Measurements from ENCODE around the gene POTEF. TPM values are rescaled to one million over a fixed set of nuclear protein-coding genes. Genes with fewer than 3 reads are reported as not detected.
"Not testable (repeated sequence)": the region's sequence is repeated elsewhere in the genome, so short reads cannot be mapped to it uniquely, and the experiment has no call there.

The POTEF gene
- total RNA-seq, 1 donor: not detected

DNA sequence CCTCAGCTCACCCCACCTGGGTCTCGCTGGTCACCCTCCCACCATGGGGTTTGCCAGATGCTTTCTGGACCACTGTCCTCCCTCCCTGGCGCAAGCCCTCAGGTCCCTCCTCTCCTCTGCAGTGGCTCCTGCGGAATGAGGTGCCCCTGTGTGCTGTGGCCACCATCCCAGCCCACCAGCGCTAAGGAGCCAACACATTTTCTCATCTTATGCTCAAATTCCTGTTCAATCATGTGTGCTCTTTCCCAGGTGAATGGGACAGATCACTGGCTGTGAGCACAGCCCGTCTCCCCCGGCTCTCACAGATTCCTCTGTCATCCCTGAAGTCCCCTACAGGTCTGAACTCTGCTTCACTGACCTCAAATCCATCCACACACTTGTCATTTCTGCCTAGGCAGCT lies 31.1 kb upstream of the POTEF start:
- no peak for DNase-seq (ENCODE audit: low read depth)
- no peak overlapping the region for H3K4me3 ChIP-seq (ENCODE audit: low read depth, low read length)
- TF ChIP-seq, protein P1, sequence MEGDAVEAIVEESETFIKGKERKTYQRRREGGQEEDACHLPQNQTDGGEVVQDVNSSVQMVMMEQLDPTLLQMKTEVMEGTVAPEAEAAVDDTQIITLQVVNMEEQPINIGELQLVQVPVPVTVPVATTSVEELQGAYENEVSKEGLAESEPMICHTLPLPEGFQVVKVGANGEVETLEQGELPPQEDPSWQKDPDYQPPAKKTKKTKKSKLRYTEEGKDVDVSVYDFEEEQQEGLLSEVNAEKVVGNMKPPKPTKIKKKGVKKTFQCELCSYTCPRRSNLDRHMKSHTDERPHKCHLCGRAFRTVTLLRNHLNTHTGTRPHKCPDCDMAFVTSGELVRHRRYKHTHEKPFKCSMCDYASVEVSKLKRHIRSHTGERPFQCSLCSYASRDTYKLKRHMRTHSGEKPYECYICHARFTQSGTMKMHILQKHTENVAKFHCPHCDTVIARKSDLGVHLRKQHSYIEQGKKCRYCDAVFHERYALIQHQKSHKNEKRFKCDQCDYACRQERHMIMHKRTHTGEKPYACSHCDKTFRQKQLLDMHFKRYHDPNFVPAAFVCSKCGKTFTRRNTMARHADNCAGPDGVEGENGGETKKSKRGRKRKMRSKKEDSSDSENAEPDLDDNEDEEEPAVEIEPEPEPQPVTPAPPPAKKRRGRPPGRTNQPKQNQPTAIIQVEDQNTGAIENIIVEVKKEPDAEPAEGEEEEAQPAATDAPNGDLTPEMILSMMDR (IDR thresholded peaks at IDR 0.05; ENCODE audit: insufficient read depth, low read length): no peak

DNA sequence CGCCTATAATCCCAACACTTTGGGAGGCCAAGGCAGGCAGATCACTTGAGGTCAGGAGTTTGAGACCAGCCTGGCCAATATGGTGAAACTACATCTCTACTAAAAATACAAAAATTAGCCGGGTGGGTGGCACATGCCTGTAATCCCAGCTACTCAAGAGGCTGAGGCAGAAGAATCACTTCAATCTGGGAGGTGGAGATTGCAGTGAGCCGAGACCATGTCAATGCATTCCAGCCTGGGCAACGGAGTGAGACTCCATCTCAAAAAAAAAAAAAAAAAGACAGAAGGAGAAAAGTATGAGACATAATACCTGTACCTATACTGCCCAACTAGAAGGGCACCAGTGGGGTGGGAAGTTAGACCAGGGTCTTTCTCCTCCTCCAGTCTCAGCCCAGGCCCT lies 30.4 kb upstream of the POTEF start:
- not testable (repeated sequence) for DNase-seq (ENCODE audit: low read depth); H3K4me3 ChIP-seq (ENCODE audit: low read depth, low read length)

DNA sequence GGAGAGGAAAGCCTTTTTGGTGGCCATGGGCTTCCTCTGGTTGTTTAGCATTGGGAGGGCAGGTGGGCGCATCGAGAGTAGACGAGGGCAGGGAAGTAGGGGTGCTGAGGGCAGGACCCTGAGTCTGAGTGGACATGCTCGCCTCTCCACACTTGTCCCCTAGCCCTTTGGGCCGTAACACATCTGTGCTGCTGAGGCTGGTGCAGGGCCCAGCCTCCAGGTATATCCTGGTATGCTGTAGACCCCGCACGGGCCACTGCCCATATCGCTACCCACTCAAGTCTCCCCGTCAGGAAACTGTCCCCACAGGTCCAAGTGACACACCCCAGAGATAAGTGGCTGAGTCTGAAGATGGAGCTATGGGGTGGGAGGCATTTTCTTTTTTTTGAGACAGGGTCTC lies 29.6 kb upstream of the POTEF start:
- H3K4me3 ChIP-seq (ENCODE audit: low read depth, low read length): no peak overlapping the region
- TF ChIP-seq, protein P1 (IDR thresholded peaks at IDR 0.05; ENCODE audit: insufficient read depth, low read length): no peak
- DNase-seq (ENCODE audit: low read depth): no peak

DNA sequence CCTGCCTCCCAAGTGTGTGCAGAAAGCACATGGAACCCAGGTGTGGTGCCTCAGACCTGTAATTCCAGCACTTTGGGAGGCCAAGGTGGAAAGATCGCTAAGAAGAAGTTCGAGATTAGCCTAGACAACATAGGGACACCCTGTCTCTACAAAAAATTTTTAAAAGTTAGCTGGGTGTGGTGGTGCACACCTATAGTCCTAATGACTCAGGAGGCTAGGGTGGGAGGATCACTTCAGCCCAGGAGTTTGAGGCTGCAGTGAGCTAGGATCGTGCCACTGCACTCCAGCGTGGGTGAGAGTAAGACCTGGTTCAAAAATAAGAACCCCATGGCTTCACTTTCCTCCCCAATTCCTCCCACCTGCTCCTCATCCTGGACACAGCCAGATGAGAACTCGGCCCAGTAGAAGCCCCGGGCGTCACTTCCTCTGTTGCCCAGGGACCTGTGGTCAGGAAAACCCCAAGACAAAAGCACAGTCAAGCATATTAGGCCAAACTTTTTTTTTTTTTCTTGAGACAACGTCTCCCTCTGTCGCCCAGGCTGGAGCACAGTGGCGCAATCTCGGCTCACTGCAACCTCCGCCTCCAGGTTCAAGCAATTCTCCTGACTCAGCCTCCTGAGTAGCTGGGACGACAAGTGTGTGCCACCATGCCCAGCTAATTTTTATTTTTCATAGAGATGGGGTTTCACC lies 28.9 kb upstream of the POTEF start:
- not testable (repeated sequence) for DNase-seq (ENCODE audit: low read depth); H3K4me3 ChIP-seq (ENCODE audit: low read depth, low read length)

DNA sequence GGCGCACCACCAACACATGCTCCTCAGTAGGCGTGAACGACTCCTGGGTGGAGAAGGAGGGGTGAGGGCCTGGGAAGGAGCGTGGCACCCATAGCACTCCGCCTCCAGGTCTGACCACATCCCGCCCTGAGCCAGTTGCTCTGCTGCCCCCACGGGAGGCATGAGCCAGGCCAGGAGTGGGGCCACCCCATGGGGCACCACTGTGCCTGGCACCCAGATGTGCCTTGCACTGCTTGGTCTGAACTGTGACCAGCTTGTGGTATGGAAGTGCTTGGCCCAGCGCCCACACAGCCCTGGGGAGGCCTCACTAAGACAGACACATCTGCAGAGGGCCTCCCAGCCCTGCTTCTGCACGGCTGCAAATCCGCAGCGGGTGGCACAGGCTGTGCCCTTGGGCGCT lies 28.3 kb upstream of the POTEF start:
- not testable (repeated sequence) for H3K4me3 ChIP-seq (ENCODE audit: low read depth, low read length); DNase-seq (ENCODE audit: low read depth)

DNA sequence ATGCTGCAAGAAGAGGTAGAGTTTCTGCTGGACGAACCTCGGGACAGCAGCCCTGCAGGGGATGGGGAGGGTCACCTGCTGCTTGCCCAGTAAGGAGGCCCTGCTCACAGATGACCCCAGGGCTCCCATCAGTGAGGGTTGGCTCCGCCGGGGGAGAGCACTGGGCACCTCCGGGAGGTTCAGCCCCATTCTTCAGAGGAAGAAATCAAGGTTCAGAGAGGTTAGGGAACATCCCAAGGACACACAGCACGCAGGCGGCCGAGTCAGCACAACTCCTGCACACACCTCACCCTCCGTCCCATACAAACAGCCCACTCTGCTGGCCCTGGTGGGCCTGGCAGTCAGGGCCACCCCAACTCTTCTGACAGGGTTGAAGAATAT lies 27.6 kb upstream of the POTEF start:
- TF ChIP-seq, protein P1 (IDR thresholded peaks at IDR 0.05; ENCODE audit: insufficient read depth, low read length): no peak

DNA sequence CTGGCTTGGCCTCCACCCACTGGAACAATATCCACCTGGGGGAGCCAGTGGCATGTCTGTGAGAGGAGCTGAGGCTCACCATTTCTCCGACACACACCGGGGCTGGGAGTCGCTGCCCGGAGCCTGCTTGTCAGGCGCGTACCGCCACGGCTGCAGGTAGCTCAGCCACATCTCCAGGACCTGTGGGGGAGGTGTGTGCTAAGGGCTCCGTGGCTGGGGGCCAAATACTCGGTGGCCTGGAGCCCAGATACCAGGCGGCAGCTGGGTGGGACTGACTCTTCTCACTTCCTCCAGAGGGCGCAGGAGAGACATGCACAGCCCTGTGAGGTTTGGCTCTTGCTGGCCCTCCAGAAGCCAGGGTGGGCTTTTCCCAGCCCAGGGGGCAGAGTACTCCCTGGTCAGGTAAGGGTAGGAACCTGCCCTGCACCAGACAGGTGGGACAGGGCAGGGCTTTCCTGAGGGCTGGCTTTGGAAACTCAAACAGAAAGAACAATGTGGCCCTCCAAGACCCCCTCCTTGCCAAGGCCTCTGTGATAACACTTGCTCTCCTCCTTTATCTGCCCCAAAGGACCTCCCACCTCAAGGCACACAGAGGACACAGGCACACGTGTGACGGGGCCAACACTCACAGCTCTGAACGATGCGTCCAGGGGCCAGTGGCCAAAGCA lies 27.1 kb upstream of the POTEF start:
- TF ChIP-seq, protein P1 (IDR thresholded peaks at IDR 0.05; ENCODE audit: insufficient read depth, low read length): peak; percentile 58
- not testable (repeated sequence) for H3K4me3 ChIP-seq (ENCODE audit: low read depth, low read length)
- DNase-seq (ENCODE audit: low read depth): peak; percentile 45

More for the DNA sequence above, 27.6 kb upstream of the POTEF start:
- DNase-seq (ENCODE audit: low read depth): no peak
- no peak overlapping the region for H3K4me3 ChIP-seq (ENCODE audit: low read depth, low read length)

DNA sequence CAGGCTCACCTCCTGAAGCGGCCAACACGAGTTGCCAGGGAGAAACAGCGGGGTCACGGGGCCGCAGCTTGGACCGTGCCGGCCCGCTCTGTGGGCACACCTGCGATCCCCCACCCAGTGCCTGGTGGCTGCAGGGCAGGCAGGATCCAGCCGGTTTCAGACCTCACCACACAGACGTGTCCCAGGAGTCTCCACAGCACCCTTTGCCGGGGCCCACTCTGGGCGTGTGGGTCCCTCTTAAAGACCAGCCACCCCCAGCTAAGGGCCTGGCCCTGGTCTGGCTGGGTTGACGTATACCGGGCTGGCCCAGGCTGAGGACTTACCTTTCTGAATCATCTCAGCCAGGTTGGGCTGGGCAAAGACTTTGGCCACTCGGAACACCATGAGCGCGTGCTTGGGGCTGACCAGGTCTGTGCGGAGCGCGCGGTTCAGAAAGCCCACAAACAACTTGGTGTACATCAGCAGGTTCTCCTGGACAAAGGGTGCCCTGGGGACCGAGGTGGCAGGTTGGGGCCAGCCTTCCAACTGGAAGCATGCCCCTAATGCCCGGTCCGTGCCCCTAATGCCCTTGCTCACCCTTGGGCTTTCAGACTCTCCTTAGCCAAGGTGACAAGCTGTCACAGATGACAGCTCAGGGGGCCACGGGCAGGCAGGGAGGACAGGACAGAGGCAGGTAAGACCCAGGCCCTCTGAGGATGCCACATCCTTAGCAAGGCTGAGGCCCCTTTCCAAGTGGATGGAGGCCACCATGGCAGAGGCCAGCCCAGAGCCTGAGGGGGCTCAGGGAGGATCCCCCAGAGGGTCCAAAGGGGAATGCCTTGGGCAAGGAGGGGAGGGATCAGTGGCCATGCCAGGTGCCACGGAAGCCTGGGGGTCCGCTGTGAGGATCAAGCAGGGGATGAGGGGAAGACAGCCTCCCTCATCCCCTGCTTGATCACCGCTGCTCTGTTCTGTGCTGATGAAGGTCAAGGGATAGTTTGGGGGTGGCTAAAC lies 26.0 kb upstream of the POTEF start:
- DNase-seq (ENCODE audit: low read depth): no peak
- no peak overlapping the region for H3K4me3 ChIP-seq (ENCODE audit: low read depth, low read length)
- TF ChIP-seq, protein P1 (IDR thresholded peaks at IDR 0.05; ENCODE audit: insufficient read depth, low read length): no peak

DNA sequence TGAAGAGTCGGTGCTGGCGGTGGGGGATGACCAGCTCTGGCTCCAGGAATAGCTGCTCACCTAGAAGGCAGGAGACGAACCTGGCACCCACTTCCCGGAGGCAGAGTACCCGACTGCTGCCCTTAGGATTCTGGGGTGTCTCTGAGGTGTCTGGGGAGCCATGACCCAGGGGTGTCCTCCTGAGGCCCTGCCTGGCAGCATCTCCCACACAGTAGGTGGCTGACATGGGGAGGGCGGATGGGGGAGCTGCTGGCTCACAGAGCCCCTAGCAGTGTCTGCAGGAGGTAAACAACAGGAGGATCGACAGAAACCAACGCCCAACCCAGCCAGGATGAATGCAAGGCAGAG lies 25.4 kb upstream of the POTEF start:
- not testable (repeated sequence) for DNase-seq (ENCODE audit: low read depth); H3K4me3 ChIP-seq (ENCODE audit: low read depth, low read length)

DNA sequence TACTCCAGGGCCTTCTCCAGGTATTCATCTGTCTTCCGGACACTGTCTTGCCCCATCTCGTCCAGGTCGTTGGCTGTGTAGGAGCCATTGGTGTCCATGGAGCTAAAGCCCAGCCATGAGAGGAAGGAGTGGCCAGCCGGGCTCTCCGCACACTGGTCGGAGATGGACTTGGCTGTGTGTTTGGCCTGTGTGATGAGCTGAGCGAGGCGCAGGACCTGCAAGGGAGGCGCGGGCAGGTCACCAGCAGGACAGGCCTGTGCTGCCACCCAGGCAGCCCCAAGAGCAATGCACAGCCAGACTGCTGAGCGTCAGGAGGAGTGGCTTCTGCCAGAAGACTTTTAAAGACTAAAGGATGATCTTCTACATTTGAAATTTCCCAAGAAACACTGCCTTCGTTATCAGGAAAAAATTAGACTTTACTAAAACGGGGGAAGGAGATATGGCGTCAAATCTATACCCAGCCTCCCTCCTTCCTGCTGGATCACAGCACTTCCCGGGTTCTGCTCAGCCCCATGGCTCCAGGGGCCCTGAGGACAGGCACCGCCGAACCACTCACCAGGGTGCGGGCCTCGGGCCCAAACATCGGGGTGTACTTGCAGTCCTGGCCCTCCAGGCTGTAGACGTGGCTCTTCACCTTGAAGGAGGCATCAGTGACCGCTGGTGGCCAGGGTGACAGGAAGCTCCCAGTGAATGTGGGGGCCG lies 24.9 kb upstream of the POTEF start:
- H3K4me3 ChIP-seq (ENCODE audit: low read depth, low read length); DNase-seq (ENCODE audit: low read depth): not testable (repeated sequence)

Data from fibroblast of the aortic adventitia (primary cell).